Measurements from ENCODE around the gene EFNB2. TPM values are rescaled to one million over a fixed set of nuclear protein-coding genes. Genes with fewer than 3 reads are reported as not detected.
A peak's percentile ranks its signal among the peaks of the same experiment; 100 is the strongest.

The EFNB2 gene
- total RNA-seq, 1 experiment from 2014 or later = 15.9 TPM

GRCh38 chr13:106533101-106533942 is 2.1 kb downstream of the EFNB2 start:
- H3K36me3 Mint-ChIP-seq = no peaks in the 10 kb centered on the region

GRCh38 chr13:106532111-106532929 is 3.1 kb downstream of the EFNB2 start:
- Mint-ChIP-seq H3K9me3 (no peaks in the 10 kb centered on the region), H3K27me3 (ENCODE audit: low read depth) (peaks cover 10% of the 10 kb centered on the region), H3K4me3 (peak overlapping the region; percentile 89), H3K27ac (peak overlapping the region; percentile 28), H3K4me1 (peaks cover 65% of the 10 kb centered on the region), H3K36me3 (no peaks in the 10 kb centered on the region)
- DNase-seq (ENCODE audit: low spot score) (no peak), ATAC-seq (no peak)
- ChIA-PET CTCF (interaction anchor here (1.4 kb wide), 1 partner anchor 693 kb away, joined by 3 read pairs; no protein-coding TSS in a partner anchor), POLR2A (no interaction called here)
- TF ChIP-seq, protein P1, sequence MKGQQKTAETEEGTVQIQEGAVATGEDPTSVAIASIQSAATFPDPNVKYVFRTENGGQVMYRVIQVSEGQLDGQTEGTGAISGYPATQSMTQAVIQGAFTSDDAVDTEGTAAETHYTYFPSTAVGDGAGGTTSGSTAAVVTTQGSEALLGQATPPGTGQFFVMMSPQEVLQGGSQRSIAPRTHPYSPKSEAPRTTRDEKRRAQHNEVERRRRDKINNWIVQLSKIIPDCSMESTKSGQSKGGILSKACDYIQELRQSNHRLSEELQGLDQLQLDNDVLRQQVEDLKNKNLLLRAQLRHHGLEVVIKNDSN (CRISPR knock-in tag; IDR thresholded peaks at IDR 0.05) = no peak
- TF ChIP-seq ZNF219 (CRISPR knock-in tag; IDR thresholded peaks at IDR 0.05; ENCODE audit: borderline replicate concordance) = no peak
- no peak for TF ChIP-seq SOX15 (CRISPR knock-in tag; IDR thresholded peaks at IDR 0.05)
- no peak for TF ChIP-seq ZNF317 (CRISPR knock-in tag; IDR thresholded peaks at IDR 0.05; ENCODE audit: borderline replicate concordance, low read depth)
- TF ChIP-seq, protein P2, sequence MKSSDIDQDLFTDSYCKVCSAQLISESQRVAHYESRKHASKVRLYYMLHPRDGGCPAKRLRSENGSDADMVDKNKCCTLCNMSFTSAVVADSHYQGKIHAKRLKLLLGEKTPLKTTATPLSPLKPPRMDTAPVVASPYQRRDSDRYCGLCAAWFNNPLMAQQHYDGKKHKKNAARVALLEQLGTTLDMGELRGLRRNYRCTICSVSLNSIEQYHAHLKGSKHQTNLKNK (CRISPR knock-in tag; IDR thresholded peaks at IDR 0.05) = no peak
- no peak for TF ChIP-seq SP1 (CRISPR knock-in tag; conservative IDR thresholded peaks at IDR 0.05)
- no peak for TF ChIP-seq HMGA2 (CRISPR knock-in tag; IDR thresholded peaks at IDR 0.05)
- no peak for TF ChIP-seq IRF2 (CRISPR knock-in tag; IDR thresholded peaks at IDR 0.05; ENCODE audit: borderline replicate concordance, low read depth)
- no peak for TF ChIP-seq SMAD4 (CRISPR knock-in tag; IDR thresholded peaks at IDR 0.05)
- TF ChIP-seq, protein P3, sequence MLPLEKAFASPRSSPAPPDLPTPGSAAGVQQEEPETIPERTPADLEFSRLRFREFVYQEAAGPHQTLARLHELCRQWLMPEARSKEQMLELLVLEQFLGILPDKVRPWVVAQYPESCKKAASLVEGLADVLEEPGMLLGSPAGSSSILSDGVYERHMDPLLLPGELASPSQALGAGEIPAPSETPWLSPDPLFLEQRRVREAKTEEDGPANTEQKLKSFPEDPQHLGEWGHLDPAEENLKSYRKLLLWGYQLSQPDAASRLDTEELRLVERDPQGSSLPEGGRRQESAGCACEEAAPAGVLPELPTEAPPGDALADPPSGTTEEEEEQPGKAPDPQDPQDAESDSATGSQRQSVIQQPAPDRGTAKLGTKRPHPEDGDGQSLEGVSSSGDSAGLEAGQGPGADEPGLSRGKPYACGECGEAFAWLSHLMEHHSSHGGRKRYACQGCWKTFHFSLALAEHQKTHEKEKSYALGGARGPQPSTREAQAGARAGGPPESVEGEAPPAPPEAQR (CRISPR knock-in tag; IDR thresholded peaks at IDR 0.05) = no peak
- TF ChIP-seq TP53 (CRISPR knock-in tag; IDR thresholded peaks at IDR 0.05) = no peak
- no peak for TF ChIP-seq TCF7 (CRISPR knock-in tag; IDR thresholded peaks at IDR 0.05; ENCODE audit: low read depth)
- TF ChIP-seq, protein P4, sequence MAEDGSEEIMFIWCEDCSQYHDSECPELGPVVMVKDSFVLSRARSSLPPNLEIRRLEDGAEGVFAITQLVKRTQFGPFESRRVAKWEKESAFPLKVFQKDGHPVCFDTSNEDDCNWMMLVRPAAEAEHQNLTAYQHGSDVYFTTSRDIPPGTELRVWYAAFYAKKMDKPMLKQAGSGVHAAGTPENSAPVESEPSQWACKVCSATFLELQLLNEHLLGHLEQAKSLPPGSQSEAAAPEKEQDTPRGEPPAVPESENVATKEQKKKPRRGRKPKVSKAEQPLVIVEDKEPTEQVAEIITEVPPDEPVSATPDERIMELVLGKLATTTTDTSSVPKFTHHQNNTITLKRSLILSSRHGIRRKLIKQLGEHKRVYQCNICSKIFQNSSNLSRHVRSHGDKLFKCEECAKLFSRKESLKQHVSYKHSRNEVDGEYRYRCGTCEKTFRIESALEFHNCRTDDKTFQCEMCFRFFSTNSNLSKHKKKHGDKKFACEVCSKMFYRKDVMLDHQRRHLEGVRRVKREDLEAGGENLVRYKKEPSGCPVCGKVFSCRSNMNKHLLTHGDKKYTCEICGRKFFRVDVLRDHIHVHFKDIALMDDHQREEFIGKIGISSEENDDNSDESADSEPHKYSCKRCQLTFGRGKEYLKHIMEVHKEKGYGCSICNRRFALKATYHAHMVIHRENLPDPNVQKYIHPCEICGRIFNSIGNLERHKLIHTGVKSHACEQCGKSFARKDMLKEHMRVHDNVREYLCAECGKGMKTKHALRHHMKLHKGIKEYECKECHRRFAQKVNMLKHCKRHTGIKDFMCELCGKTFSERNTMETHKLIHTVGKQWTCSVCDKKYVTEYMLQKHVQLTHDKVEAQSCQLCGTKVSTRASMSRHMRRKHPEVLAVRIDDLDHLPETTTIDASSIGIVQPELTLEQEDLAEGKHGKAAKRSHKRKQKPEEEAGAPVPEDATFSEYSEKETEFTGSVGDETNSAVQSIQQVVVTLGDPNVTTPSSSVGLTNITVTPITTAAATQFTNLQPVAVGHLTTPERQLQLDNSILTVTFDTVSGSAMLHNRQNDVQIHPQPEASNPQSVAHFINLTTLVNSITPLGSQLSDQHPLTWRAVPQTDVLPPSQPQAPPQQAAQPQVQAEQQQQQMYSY (CRISPR knock-in tag; IDR thresholded peaks at IDR 0.05) = no peak
- TF ChIP-seq KAT7 (CRISPR knock-in tag; IDR thresholded peaks at IDR 0.05; ENCODE audit: borderline replicate concordance) = no peak

More at GRCh38 chr13:106533101-106533942, 2.1 kb downstream of the EFNB2 start:
- CTCF ChIA-PET = interaction anchor here (0.8 to 1.4 kb wide), 4 partner anchors 61 to 1123 kb away, joined by 3 to 4 read pairs (median 4); no protein-coding TSS in a partner anchor
- H3K27ac Mint-ChIP-seq = peak overlapping the region; percentile 57; the same call in 1 of the 2 replicates
- peak; percentile 83 for DNase-seq (ENCODE audit: low spot score)
- H3K4me3 Mint-ChIP-seq = peak overlapping the region; percentile 89
- no peak for TF ChIP-seq MXD4 (CRISPR knock-in tag; IDR thresholded peaks at IDR 0.05; ENCODE audit: borderline replicate concordance)
- no peak for TF ChIP-seq ETV6 (CRISPR knock-in tag; IDR thresholded peaks at IDR 0.05)
- TF ChIP-seq HMGXB4 (CRISPR knock-in tag; IDR thresholded peaks at IDR 0.05) = no peak
- 0 out of 2 replicates have a peak, but pooled peaks have one; percentile 11 for TF ChIP-seq ZNF423 (CRISPR knock-in tag; IDR thresholded peaks at IDR 0.05)
- TF ChIP-seq ZNF416 (CRISPR knock-in tag; IDR thresholded peaks at IDR 0.05) = no peak
- peak; percentile 21; the same call in 1 of the 2 replicates for TF ChIP-seq CTCF (IDR thresholded peaks at IDR 0.05)
- ATAC-seq = peak; percentile 12
- H3K27me3 Mint-ChIP-seq (ENCODE audit: low read depth) = peaks cover 10% of the 10 kb centered on the region
- no peaks in the 10 kb centered on the region for H3K9me3 Mint-ChIP-seq
- POLR2A ChIA-PET = interaction anchor here (0.8 to 1.9 kb wide), 2 partner anchors 33 to 481 kb away, joined by 3 to 9 read pairs; no protein-coding TSS in a partner anchor
- H3K4me1 Mint-ChIP-seq = peaks cover 62% of the 10 kb centered on the region

Data from WTC11 (cell line).